ENCODE measurements around the gene N4BP2. TPM values are rescaled to one million over a fixed set of nuclear protein-coding genes. Genes with fewer than 3 reads are reported as not detected.

Gene N4BP2
- total RNA-seq, 1 donor from 2014 or later: 5.0 TPM

- no peaks in the 10 kb centered on the region for H3K4me1 ChIP-seq
- intact Hi-C loops (cut with micrococcal nuclease): no loop called here
Measured at GRCh38 chr4:40114206-40114605, 57.6 kb downstream of the N4BP2 start.

DNA sequence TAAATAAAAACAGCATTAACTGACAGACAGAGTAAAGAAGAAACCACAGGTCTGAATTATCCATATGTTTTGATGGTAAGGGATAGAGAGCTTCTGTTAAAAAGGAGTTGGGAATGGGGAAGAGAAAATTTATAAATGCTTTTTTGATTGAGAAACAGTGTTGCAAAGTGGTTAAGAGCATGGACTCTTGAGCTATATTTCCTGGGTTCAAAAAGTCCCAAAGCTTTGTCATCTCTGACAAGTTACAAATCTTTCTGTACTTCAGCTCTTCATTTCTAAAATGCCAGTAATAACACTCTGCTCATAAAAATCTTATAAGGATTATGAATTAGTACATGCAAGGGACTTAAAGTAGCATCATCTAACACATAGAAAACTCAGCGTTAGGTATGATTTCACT, 62.2 kb downstream of the N4BP2 start:
- H3K4me1 ChIP-seq: no peaks in the 10 kb centered on the region
- intact Hi-C loops (cut with micrococcal nuclease): no loop called here
- H3K9me3 ChIP-seq (replicated peaks): no peaks in the 10 kb centered on the region
- no peak for TF ChIP-seq CTCF (IDR thresholded peaks at IDR 0.05; ENCODE audit: borderline replicate concordance)
- peaks cover 10% of the 10 kb centered on the region for H3K36me3 ChIP-seq
- DNase-seq: no peak
- no peak overlapping the region for H3K4me3 ChIP-seq
- no peaks in the 10 kb centered on the region for H3K27me3 ChIP-seq (ENCODE audit: low read depth)
- no peak overlapping the region for H3K27ac ChIP-seq (replicated peaks)

More at GRCh38 chr4:40114206-40114605, 57.6 kb downstream of the N4BP2 start:
- no peaks in the 10 kb centered on the region for H3K9me3 ChIP-seq (replicated peaks)
- no peak overlapping the region for H3K4me3 ChIP-seq
- TF ChIP-seq CTCF (IDR thresholded peaks at IDR 0.05; ENCODE audit: borderline replicate concordance): no peak
- DNase-seq: no peak
- peaks cover 16% of the 10 kb centered on the region for H3K36me3 ChIP-seq
- H3K27me3 ChIP-seq (ENCODE audit: low read depth): no peaks in the 10 kb centered on the region
- no peak overlapping the region for H3K27ac ChIP-seq (replicated peaks)

DNA sequence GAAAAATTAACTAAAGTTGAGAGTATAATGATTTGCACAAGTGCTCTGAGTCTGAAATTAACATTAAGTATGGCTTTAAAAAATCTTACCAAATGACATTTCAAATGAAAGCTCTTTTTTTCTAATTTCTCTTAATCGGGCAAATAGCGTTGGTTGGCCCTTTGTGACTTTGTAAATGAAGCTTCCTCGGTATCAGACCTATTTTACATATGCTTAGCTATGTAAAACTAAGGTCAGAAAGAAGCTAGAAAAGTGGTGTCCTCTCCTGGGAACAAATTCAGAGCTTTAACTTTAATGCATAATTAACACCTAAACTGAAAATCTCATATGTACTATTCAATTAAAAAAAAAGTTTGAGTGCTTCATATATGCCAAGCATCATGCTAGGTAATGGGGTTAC, 62.7 kb downstream of the N4BP2 start:
- no peak for DNase-seq
- no peak overlapping the region for H3K4me3 ChIP-seq
- intact Hi-C loops (cut with micrococcal nuclease): no loop called here
- no peak for TF ChIP-seq CTCF (IDR thresholded peaks at IDR 0.05; ENCODE audit: borderline replicate concordance)
- H3K9me3 ChIP-seq (replicated peaks): no peaks in the 10 kb centered on the region
- H3K27me3 ChIP-seq (ENCODE audit: low read depth): no peaks in the 10 kb centered on the region
- no peak overlapping the region for H3K27ac ChIP-seq (replicated peaks)
- no peaks in the 10 kb centered on the region for H3K4me1 ChIP-seq
- H3K36me3 ChIP-seq: peaks cover 15% of the 10 kb centered on the region

DNA sequence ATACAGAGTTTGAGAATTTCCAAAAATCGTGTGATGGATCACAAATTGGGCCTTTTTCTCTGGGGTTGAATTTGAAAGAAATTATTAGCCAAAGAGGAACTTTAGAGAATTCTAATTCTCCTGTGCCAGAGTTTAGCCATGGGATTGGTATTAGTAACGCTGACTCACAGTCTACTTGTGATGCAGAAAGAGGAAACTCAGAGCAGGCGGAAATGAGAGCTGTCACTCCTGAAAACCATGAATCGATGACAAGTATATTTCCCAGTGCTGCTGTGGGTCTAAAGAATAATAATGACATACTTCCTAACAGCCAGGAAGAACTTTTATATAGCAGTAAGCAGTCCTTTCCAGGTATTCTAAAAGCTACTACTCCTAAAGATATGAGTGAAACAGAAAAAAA, 64.9 kb downstream of the N4BP2 start:
- no peaks in the 10 kb centered on the region for H3K9me3 ChIP-seq (replicated peaks)
- peaks cover 23% of the 10 kb centered on the region for H3K36me3 ChIP-seq
- H3K4me3 ChIP-seq: no peak overlapping the region
- no peaks in the 10 kb centered on the region for H3K27me3 ChIP-seq (ENCODE audit: low read depth)
- intact Hi-C loops (cut with micrococcal nuclease): no loop called here
- TF ChIP-seq CTCF (IDR thresholded peaks at IDR 0.05; ENCODE audit: borderline replicate concordance): no peak
- DNase-seq: no peak
- no peaks in the 10 kb centered on the region for H3K4me1 ChIP-seq
- no peak overlapping the region for H3K27ac ChIP-seq (replicated peaks)

- no peak for DNase-seq
- no peak for TF ChIP-seq CTCF (IDR thresholded peaks at IDR 0.05; ENCODE audit: borderline replicate concordance)
- H3K27me3 ChIP-seq (ENCODE audit: low read depth): no peaks in the 10 kb centered on the region
- H3K4me1 ChIP-seq: no peaks in the 10 kb centered on the region
- H3K36me3 ChIP-seq: peaks cover 21% of the 10 kb centered on the region
- intact Hi-C loops (cut with micrococcal nuclease): no loop called here
- H3K9me3 ChIP-seq (replicated peaks): no peaks in the 10 kb centered on the region
- H3K27ac ChIP-seq (replicated peaks): no peak overlapping the region
- no peak overlapping the region for H3K4me3 ChIP-seq
Measured at GRCh38 chr4:40122941-40123340, 66.3 kb downstream of the N4BP2 start.

DNA sequence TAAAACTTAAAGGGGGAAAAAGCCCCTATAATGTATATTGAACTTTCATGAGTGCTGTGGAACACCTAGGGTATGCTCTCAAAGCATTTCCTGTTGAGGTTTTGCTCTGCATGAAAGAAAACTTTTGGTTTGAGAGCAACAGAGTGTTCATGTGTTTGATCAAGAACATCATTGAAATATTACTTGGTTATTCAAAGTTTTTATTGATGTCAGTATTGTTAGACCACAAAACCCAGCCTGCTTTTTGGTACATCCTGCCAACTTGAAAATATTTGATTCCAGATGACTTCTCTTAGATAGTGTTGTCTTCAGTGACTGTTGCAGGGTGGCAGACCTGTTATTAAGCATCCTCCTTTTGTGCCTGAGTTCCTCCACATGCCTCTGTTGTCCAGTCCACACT, 68.0 kb downstream of the N4BP2 start:
- DNase-seq: no peak
- no peaks in the 10 kb centered on the region for H3K9me3 ChIP-seq (replicated peaks)
- intact Hi-C loops (cut with micrococcal nuclease): no loop called here
- no peak overlapping the region for H3K4me3 ChIP-seq
- no peaks in the 10 kb centered on the region for H3K27me3 ChIP-seq (ENCODE audit: low read depth)
- H3K4me1 ChIP-seq: no peaks in the 10 kb centered on the region
- TF ChIP-seq CTCF (IDR thresholded peaks at IDR 0.05; ENCODE audit: borderline replicate concordance): no peak
- no peak overlapping the region for H3K27ac ChIP-seq (replicated peaks)
- peaks cover 13% of the 10 kb centered on the region for H3K36me3 ChIP-seq

Data from left ventricle myocardium inferior (tissue), 1 donor.